AG09319 (cell line): ENCODE results near the gene ERC1.

ENCODE experiments used
- DNase-seq: peaks from one replicate; pipeline ENCODE4 v3.0.0-alpha.2; 2010; ENCODE audit warnings: low read depth; ENCODE audit errors: extremely low read depth
- TF ChIP-seq, protein P1 (sequence below): IDR thresholded peaks from 2 replicates; pipeline ENCODE4 v1.5.1; 2011; ENCODE audit warnings: low read depth, mild to moderate bottlenecking, inconsistent platforms, low read length, moderate library complexity

Gene ERC1

DNA sequence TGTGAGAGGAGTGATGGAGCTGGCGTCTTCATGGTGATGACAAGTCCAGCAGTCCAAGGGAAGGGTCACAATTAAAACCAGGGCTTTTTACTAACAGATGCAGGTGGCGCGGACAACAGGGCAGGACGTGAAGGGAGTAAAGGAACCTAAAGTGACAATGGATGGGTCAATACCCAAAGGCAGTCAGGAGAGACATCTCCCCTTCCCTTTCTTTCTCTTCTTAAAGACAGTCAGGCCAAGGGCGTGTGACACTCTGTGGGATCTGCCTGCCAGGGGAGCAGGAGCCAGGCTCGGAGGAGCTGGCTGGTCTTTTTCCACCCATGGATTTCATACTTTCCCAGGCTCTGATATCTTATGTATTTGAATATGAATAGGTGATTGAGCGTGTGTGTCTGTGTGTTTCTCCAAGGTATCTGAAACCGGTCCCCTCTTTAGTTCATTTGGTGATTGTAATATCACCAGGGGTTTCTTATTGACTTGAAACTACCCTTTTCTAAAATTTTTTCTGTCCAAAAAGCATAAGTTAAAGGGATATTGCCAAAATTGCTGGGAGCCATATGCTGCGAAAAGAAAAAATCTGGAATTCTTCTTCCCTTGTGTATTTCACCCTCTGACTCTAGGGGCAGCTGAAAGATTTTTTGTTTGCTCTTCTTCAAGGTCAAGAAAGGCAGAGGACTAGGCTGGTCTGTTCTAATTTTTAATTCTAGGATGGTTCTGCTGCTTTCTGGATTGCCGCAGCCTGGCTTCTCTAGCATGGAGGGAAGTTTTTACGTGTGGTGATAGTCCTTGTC is 541.5 kb downstream of the ERC1 start:
- TF ChIP-seq, protein P1, sequence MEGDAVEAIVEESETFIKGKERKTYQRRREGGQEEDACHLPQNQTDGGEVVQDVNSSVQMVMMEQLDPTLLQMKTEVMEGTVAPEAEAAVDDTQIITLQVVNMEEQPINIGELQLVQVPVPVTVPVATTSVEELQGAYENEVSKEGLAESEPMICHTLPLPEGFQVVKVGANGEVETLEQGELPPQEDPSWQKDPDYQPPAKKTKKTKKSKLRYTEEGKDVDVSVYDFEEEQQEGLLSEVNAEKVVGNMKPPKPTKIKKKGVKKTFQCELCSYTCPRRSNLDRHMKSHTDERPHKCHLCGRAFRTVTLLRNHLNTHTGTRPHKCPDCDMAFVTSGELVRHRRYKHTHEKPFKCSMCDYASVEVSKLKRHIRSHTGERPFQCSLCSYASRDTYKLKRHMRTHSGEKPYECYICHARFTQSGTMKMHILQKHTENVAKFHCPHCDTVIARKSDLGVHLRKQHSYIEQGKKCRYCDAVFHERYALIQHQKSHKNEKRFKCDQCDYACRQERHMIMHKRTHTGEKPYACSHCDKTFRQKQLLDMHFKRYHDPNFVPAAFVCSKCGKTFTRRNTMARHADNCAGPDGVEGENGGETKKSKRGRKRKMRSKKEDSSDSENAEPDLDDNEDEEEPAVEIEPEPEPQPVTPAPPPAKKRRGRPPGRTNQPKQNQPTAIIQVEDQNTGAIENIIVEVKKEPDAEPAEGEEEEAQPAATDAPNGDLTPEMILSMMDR: no peak
- no peak for DNase-seq

DNA sequence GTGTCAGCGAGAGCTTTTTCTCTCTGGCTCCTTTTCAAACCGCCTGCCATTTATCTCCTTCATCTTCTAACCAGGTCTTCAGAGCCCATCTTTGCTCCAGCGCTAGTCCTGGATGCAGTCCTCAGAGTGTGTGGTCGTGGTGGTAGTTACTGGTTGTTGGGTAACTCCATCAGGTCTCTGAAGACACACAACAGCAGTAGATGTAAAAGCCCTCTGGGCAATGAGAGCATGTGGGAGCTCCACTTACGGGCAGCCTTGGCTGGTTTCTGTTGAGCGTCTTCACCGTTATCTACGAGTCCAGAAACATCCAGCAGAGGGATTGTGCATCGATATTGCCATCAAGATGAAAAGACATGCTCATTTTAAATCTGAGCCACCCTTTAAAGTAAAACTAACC is 542.2 kb downstream of the ERC1 start:
- no peak for DNase-seq
- TF ChIP-seq, protein P1: no peak

DNA sequence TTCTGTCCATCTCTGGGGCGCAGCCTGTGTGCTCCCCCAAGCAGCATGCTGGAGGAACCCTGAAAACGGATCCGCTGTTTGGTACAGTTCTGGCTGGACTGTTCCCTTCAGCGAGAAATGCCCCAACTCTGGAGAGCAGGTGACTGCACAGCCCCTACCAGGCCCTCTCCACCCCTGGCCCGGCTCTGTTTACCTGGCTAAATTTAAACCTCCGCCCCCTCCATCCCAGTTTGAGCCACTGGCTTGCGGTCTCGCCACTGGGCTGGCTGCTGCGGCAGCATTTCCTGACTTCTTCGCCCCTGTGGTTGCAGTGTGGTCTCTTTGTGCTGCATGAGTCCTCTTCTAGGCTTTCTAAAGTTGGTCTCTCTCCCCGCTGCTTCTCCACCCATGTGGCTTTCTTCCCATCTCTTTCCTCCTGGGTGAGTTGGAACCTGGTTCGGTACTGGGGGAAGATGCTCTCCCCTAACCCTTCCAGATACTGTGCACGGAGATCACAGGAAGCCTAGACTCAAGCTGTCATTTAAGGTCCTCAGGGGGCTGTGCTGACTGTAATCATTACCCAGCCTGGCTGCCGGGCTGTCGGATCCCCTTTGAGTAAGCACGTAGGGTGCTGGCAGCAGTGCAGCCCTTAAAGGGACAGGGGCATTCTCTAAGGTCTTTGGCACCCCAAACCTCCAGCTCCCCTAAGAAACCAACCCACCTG is 542.7 kb downstream of the ERC1 start:
- TF ChIP-seq, protein P1: no peak
- no peak for DNase-seq

DNA sequence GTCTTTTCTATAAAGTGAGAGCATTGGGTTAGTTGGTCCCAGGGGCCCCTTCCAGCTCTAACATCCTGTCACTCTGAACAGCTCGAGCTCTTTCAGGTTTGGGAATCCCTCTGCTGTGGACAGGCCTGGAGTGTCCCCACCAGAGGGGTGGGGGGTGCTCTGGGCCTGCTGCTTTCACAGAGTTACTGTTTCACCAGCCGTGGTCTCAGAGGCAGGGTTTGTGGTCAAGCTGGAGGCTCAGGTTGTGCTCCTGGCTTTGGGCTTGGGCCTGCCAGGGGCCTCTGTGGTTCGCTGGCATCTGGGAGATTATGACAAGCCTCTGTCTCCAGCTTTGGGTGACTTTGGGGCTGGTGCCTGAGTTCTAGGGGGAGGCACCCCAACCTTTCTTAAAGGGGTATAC is 543.7 kb downstream of the ERC1 start:
- DNase-seq: no peak
- TF ChIP-seq, protein P1: no peak

DNA sequence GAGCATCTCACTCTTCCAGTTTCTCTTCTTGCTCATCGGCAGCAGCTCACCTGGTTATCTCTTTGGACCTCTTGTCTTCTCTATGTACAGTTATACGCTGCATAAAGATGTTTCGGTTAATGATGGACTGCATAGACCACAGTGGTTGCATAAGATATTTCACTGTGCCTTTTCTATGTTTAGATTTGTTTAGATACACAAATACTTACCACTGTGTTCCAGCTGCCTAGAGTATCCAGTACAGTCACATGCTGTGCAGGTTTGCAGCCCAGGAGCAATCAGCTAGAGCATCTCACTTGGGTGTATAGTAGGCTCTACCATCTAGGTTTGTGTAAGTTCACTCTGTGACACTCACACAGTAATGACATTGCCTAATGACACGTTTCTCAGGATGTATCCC is 545.8 kb downstream of the ERC1 start:
- TF ChIP-seq, protein P1: no peak
- DNase-seq: no peak

DNA sequence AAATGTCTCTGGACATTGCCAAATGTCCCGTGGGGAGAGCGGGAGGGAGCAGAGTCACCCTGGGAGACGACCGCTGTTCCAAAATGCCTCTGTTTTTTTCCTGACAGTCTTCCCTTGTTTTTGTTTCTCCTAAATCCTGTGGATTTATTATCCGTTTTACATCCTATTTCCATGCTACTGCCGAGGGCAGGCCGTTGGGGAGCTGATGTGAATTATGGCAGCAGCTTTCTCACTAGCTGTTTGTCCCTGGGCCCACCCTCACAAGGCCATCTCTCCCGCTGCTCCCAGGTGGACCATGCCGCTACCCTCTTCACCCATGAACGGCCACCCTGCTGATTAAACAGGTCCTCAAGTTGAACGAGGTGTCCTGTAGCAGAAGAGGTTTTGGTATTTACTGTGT is 548.1 kb downstream of the ERC1 start:
- no peak for DNase-seq
- TF ChIP-seq, protein P1: no peak

DNA sequence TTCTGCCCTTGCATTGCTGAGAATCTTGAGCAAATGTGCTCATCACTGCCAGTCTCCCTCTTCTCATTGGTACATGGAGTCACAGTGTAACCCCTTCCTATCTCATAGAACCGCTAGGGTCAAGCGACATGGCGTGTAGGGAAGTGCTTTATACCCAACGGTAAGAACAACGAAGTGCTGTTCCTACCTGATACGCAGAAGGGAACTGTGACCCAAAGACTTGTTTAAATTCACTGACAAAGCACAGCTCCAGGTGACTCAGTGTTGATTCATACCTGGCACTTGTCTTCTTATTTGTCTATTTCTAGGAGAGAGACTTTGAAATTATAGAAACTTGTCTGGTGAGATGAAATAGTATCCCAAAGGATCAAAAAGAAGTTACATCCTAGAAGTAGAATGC is 549.7 kb downstream of the ERC1 start:
- TF ChIP-seq, protein P1: no peak
- DNase-seq: no peak
